ENCODE results near the gene STRADA.
A peak's percentile ranks its signal among the peaks of the same experiment; 100 is the strongest.

Gene STRADA

DNA sequence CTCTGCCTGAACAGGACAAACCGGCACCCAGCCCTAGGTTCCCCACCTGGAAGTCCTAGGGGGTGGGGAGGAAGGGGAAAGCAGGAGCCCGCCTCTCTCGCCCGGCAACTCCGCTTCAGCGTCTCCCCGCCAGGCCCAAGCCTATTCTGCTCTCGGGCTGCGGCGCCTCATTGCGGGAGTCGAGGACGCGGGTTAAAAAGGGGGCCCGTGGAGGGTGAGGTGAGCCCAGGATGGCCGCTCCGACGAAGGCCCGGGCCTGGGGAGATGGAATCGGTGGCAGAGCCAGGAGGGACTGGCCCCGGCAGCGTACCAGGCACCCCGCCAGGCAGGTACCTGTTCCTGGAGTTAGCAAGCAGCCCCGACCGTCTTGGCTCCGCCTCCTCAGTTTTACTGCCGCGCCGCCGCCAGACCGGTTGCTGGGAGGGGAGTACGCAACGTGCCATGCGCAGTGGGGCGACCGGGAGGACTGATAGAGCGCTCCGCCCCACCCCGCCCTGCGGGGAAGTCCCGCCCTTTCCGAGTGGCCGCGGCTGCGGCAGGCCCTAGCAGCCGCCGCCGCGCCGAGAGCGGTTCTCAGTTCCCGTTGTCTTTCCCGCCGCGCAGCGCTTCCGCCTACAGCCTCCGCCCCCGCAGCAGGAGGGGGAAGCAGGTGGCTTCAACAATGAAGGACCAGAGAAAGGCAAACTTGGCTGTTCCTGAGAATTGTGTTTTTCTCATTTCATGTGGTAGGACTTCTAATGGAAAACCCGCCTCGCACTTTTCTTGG lies at the start of gene STRADA:
Gene STRADA (minus strand): TSS at position 392 of the 766 bp plus-strand sequence. CDS start 13,430 bp downstream, outside the sequence.
- Mint-ChIP-seq H3K4me1 (peaks cover 18% of the 10 kb centered on the region), H3K9me3 (no peaks in the 10 kb centered on the region), H3K36me3 (peaks cover 4% of the 10 kb centered on the region), H3K27me3 (no peaks in the 10 kb centered on the region), H3K4me3 (peak within 1 kb of the TSS; percentile 91), H3K27ac (peak within 1 kb of the TSS; percentile 99)
- peak; percentile 82 for ATAC-seq (ENCODE audit: low read depth)
- DNase-seq (ENCODE audit: low spot score in 2 of 2), result peak; percentile 96 to 99

DNA sequence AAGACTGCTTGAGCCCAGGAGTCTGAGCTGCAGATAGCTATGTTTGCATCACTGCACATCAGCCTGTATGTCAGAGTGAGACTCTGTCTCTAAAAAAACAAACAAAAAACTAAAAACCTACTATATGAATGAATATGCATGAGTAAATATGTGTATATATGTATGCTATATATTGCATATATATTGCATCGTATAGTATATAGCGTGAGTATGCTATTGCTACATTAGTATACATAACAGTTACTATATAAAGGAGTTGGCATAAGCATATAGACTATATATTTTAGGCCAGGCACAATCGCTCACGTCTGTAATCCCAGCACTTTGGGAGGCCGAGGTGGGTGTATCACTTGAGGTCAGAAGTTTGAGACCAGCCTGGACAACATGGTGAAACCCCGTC lies 48.5 kb upstream of the STRADA start:
- ATAC-seq (ENCODE audit: low read depth) (no peak), DNase-seq (ENCODE audit: low spot score in 2 of 2) (no peak)
- Mint-ChIP-seq H3K36me3 (peaks cover 16% of the 10 kb centered on the region), H3K4me3 (no peak overlapping the region), H3K9me3 (no peaks in the 10 kb centered on the region), H3K27me3 (no peaks in the 10 kb centered on the region), H3K27ac (no peak overlapping the region), H3K4me1 (no peaks in the 10 kb centered on the region)

DNA sequence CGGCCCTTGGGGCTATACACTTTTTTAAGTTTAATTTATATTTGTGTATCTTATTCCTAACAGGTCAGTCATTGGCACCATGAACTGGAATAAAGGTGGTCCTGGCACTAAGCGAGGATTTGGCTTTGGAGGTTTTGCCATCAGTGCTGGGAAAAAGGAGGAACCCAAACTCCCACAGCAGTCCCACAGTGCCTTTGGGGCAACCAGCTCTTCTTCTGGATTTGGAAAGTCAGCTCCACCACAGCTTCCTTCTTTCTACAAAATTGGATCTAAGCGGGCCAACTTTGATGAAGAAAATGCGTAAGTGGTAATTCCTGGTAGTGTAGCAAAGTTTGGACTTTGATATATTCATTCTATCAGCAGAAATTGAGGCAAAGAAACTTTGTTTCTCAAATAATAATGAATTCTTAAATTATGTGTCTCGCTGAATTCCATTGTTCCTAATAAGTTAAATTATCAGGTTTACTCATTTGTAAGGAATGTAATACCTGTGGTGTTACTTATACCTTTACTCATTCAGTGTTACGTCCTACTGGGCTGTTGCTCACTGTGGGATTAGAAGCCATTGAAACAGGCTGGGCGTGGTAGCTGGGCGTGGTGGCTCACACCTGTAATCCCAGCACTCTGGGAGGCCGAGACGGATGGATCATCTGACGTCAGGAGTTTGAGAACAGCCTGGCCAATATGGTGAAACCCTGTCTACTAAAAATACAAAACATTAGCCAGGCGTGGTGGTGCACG lies 45.5 kb upstream of the STRADA start:
- Mint-ChIP-seq H3K9me3 (no peaks in the 10 kb centered on the region), H3K27ac (no peak overlapping the region), H3K27me3 (no peaks in the 10 kb centered on the region), H3K4me3 (no peak overlapping the region), H3K36me3 (peaks cover 6% of the 10 kb centered on the region), H3K4me1 (peaks cover 16% of the 10 kb centered on the region)
- DNase-seq (ENCODE audit: low spot score in 2 of 2) (no peak), ATAC-seq (ENCODE audit: low read depth) (no peak)

DNA sequence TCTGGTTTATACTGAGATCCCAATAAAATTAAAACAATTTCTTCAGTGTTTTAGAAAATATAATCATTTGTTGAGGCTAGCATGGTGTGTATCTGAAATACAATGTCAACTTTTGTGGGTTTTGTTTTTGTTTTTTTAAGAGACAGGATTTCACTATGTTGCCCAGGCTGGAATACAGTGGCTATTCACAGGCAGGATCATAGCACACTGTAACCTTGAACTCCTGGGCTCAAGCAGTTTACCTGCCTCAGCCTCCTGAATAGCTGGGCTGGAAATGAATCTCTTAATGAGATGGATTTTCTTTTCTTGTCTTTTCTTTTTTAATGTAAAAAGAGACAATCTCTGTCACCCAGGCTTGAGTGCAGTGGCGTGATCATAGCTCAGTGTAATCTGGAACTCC lies 44.5 kb upstream of the STRADA start:
- H3K27ac Mint-ChIP-seq, result no peak overlapping the region

DNA sequence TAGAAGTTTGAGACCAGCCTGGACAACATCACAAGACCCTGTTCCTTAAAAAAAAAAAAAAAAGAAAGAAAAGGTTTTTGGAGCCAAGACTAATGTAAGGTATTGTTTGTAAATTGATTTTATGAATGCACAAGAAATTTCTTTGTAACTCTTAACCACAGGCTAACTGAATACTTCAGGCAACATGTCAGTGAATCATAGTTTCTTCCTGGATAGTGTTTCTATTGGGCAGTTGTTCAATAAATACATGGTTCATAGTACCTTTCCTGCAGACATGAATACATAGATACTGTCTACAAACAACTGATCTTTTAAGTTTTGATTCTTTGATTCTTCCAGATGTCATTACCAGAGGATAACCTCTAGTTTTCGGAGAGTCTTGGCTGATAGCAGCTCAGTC lies 44.0 kb upstream of the STRADA start:
- ATAC-seq (ENCODE audit: low read depth) (no peak), DNase-seq (ENCODE audit: low spot score in 2 of 2) (no peak)
- Mint-ChIP-seq H3K9me3 (no peaks in the 10 kb centered on the region), H3K4me1 (peaks cover 21% of the 10 kb centered on the region), H3K4me3 (no peak overlapping the region), H3K36me3 (peaks cover 8% of the 10 kb centered on the region), H3K27ac (no peak overlapping the region), H3K27me3 (no peaks in the 10 kb centered on the region)

More for the DNA sequence above, 44.5 kb upstream of the STRADA start:
- ATAC-seq (ENCODE audit: low read depth), result no peak
- Mint-ChIP-seq H3K27me3 (no peaks in the 10 kb centered on the region), H3K36me3 (peaks cover 6% of the 10 kb centered on the region), H3K9me3 (no peaks in the 10 kb centered on the region), H3K4me1 (peaks cover 19% of the 10 kb centered on the region), H3K4me3 (no peak overlapping the region)
- DNase-seq (ENCODE audit: low spot score in 2 of 2), result no peak

GRCh38 chr17:63783522-63783921 lies 41.9 kb upstream of the STRADA start:
- ATAC-seq (ENCODE audit: low read depth), result no peak
- Mint-ChIP-seq H3K27ac (peak overlapping the region; percentile 40), H3K36me3 (peaks cover 8% of the 10 kb centered on the region), H3K4me3 (no peak overlapping the region), H3K9me3 (no peaks in the 10 kb centered on the region), H3K27me3 (no peaks in the 10 kb centered on the region), H3K4me1 (peaks cover 24% of the 10 kb centered on the region)
- DNase-seq (ENCODE audit: low spot score in 2 of 2), result no peak

DNA sequence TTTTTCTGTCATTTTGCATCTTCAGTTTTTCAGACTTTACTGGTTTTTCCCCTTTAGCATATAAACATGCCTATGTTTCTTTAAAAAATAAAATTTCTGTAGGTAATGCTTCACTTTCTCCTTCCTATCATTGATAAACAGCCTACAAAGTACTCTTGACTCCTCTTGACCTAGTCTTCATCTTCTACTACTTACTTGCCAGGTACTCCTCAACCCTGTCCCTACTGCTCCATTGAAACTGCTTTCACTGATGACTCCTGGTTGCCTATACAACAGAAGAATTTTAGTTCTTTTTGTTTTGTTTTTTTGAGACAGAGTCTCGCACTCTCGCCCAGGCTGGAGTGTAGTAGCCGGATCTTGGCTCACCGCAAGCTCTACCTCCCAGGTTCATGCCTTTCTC lies 39.3 kb upstream of the STRADA start:
- no peak overlapping the region for H3K4me3 Mint-ChIP-seq
- DNase-seq (ENCODE audit: low spot score in 2 of 2), result no peak
- H3K27ac Mint-ChIP-seq, result no peak overlapping the region
- H3K4me1 Mint-ChIP-seq, result peaks cover 37% of the 10 kb centered on the region
- ATAC-seq (ENCODE audit: low read depth), result no peak
- H3K36me3 Mint-ChIP-seq, result peaks cover 11% of the 10 kb centered on the region
- H3K27me3 Mint-ChIP-seq, result no peaks in the 10 kb centered on the region
- H3K9me3 Mint-ChIP-seq, result no peaks in the 10 kb centered on the region

GRCh38 chr17:63780507-63780906 lies 38.9 kb upstream of the STRADA start:
- peaks cover 39% of the 10 kb centered on the region for H3K4me1 Mint-ChIP-seq

GRCh38 chr17:63775420-63775819 lies 33.8 kb upstream of the STRADA start:
- peak overlapping the region; percentile 98 for H3K27ac Mint-ChIP-seq
- no peaks in the 10 kb centered on the region for H3K9me3 Mint-ChIP-seq
- peak overlapping the region; percentile 93 for H3K4me3 Mint-ChIP-seq
- H3K36me3 Mint-ChIP-seq, result peaks cover 4% of the 10 kb centered on the region
- H3K4me1 Mint-ChIP-seq, result peaks cover 35% of the 10 kb centered on the region
- DNase-seq (ENCODE audit: low spot score in 2 of 2) (no peak), ATAC-seq (ENCODE audit: low read depth) (no peak)
- H3K27me3 Mint-ChIP-seq, result no peaks in the 10 kb centered on the region

More at GRCh38 chr17:63780507-63780906, 38.9 kb upstream of the STRADA start:
- no peak overlapping the region for H3K4me3 Mint-ChIP-seq
- H3K27me3 Mint-ChIP-seq, result no peaks in the 10 kb centered on the region
- no peak overlapping the region for H3K27ac Mint-ChIP-seq
- H3K36me3 Mint-ChIP-seq, result peaks cover 11% of the 10 kb centered on the region
- H3K9me3 Mint-ChIP-seq, result no peaks in the 10 kb centered on the region
- no peak for DNase-seq (ENCODE audit: low spot score in 2 of 2)
- ATAC-seq (ENCODE audit: low read depth), result no peak

DNA sequence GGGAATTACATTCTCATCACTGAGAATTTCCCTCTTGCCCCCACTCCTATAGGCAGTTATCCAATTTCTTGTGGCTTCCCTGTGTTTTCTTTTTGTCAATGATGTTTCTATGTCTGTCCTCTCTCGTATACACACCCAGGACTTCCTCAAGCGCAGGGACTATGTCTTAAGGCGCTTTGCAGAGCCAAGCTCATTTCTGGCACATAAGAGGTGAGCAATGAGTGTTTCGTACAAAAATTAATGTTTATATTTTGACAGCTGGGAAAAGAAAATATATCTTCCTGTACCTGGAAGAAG lies 33.3 kb upstream of the STRADA start:
- Mint-ChIP-seq H3K4me1 (peaks cover 36% of the 10 kb centered on the region), H3K4me3 (peak overlapping the region; percentile 93), H3K9me3 (no peaks in the 10 kb centered on the region), H3K27me3 (no peaks in the 10 kb centered on the region), H3K27ac (peak overlapping the region; percentile 98), H3K36me3 (peaks cover 7% of the 10 kb centered on the region)
- DNase-seq (ENCODE audit: low spot score in 2 of 2) (no peak), ATAC-seq (ENCODE audit: low read depth) (no peak)

DNA sequence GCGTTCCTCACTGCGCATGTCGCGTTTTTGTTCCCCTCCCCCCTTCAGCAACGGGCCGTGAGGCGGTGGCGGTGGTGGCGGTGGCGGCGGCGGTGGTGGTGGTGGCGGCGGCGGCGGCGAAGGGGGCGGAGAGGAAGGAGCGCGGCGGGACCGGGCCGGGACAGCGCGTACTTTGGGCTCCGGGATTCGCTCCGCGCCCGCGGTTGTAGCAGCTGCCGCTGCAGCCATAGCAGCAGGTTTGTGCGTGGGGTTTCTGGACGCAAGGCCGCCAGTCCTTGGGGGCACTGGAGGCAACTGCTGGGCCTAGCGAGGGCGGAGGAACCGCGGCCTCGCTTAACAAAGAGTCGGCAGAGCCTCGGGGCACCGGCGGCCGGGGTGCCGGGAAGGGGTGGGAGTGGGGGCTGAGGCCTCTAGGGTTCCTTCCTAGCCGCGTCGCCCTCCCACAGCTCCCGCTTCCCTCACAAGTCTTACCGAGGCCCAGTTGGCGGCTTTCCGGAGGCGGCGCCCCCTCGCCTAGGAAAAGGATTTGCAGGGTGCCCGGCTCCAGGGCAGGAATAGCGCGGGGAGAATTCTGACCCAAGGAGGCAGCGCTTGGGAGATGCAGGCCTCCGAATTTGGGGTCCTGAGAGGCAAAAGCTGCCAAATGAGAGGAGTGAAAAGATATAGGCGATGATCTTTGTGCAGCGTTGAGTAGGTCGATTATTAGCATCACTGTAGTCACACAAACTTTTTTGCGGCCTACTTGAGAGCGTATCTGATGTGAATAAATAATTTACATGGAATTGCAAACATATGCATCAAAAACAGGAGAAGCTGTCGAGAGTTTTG lies 32.8 kb upstream of the STRADA start, which contains the start of gene DDX42:
Gene DDX42 (plus strand): TSS at position 30 of the 828 bp plus-strand sequence. CDS start 12,880 bp downstream, outside the sequence.
- Mint-ChIP-seq H3K4me1 (peaks cover 36% of the 10 kb centered on the region), H3K27me3 (no peaks in the 10 kb centered on the region), H3K4me3 (peak within 1 kb of the TSS; percentile 93), H3K27ac (peak within 1 kb of the TSS; percentile 98), H3K9me3 (no peaks in the 10 kb centered on the region), H3K36me3 (peaks cover 7% of the 10 kb centered on the region)
- no peak for DNase-seq (ENCODE audit: low spot score in 2 of 2)
- ATAC-seq (ENCODE audit: low read depth), result peak; percentile 5

DNA sequence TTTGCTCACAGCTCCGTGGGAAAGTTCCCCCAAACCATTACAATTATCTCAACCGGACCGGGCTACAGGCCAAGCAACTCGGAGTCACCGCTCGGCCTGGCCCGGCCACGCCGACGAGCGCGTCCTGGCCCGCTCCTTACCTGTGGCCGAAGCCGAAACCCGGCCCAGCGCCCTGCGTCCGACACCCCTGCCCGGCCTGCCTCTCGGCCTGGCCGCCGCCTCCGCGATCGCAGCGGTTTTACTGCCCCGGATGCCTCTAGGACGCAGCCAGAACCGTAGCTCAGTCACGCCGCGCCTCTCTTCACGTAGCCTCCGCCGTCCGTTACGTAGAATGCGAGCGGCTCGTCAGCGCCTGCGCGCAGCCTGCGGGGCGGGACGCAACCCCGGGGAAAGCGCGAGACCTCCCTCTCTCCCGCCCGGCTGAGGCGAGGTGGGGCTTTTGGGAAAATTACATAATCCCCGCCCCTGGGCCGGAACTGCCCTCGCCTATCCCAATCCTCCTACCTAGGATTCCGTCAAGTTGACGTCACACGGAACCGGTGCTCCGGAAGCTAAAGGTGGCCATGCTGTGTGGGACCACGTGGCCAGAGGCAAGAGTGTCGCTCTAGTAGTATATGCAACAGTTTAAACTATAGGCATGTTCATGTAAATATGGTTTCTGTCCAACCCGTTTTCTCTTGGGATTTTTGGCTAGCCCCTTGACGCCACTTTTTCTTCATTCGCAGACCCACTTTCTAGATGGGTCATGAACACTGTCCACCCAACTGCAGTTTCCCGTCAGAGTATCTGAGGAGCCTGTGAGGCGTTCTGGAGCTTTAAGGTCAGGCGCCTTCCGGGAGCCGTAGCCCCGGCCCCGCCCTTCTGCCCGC lies 31.9 kb upstream of the STRADA start, which contains the start of gene CCDC47:
Gene CCDC47 (minus strand): TSS at position 326 of the 869 bp plus-strand sequence. CDS start 7,422 bp downstream, outside the sequence.
- H3K36me3 Mint-ChIP-seq, result peaks cover 7% of the 10 kb centered on the region
- ATAC-seq (ENCODE audit: low read depth), result peak; percentile 82
- no peaks in the 10 kb centered on the region for H3K9me3 Mint-ChIP-seq
- peaks cover 36% of the 10 kb centered on the region for H3K4me1 Mint-ChIP-seq
- H3K4me3 Mint-ChIP-seq, result peak within 1 kb of the TSS; percentile 93
- peak; percentile 96 to 98 for DNase-seq (ENCODE audit: low spot score in 2 of 2)
- H3K27me3 Mint-ChIP-seq, result no peaks in the 10 kb centered on the region
- peak within 1 kb of the TSS; percentile 98 for H3K27ac Mint-ChIP-seq

DNA sequence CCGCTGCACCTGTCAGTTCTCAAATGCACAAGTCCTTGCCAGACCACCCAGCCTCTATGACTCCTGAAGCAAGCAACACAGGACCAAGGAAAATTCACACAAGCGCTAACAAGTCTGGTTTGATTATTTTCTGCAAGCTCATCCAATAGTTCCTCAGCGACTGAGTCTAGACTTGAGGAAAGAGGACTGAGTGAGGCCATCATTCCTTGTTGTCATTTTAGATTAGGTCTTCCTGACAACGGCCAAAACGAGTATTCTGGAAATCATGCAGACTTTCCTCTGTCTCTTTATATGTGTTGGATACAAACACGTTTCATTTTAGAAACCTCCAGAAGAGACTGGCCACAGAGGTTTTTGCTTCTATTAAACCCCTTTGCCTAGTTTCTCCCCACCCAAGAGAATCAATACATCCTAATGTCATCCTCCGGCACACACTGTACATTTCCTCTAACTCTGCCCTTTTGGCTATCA lies 31.2 kb upstream of the STRADA start:
- Mint-ChIP-seq H3K4me1 (peaks cover 32% of the 10 kb centered on the region), H3K36me3 (peaks cover 5% of the 10 kb centered on the region)
- DNase-seq (ENCODE audit: low spot score in 2 of 2), result peak in 1 of 2 donors; percentile 2

More for the DNA sequence above, 31.2 kb upstream of the STRADA start:
- ATAC-seq (ENCODE audit: low read depth), result no peak
- Mint-ChIP-seq H3K27ac (peak overlapping the region; percentile 98), H3K9me3 (no peaks in the 10 kb centered on the region), H3K27me3 (no peaks in the 10 kb centered on the region), H3K4me3 (peak overlapping the region; percentile 93)
